K562 (cell line): Measurements from ENCODE around the gene SLCO2B1. TPM values are rescaled to one million over a fixed set of nuclear protein-coding genes. Genes with fewer than 3 reads are reported as not detected.

Experiments
- ARID2 ChIP-seq: fragments of 450-650 bp; IDR thresholded peaks from 2 replicates; pipeline ENCODE4 v1.6.1; 2017; ENCODE audit warnings: antibody characterized with exemption, mild to moderate bottlenecking
- EHMT2 ChIP-seq: fragments of 450-650 bp; IDR thresholded peaks from 2 replicates; pipeline ENCODE4 v1.6.1; 2018; ENCODE audit warnings: antibody characterized with exemption
- GATAD2B ChIP-seq: fragments of 450-650 bp; IDR thresholded peaks from 2 replicates; pipeline ENCODE4 v1.6.1; 2017; ENCODE audit warnings: mild to moderate bottlenecking, borderline replicate concordance
- HDAC1 ChIP-seq, 2 experiments: fragments of 450-650 bp; IDR thresholded peaks; 2 replicates each; pipeline ENCODE4 v1.6.1; 2016 to 2017; ENCODE audit warnings: inconsistent platforms in 1 of 2, mild to moderate bottlenecking in 1 of 2, moderate library complexity in 1 of 2
- KLF1 ChIP-seq: fragments of 450-650 bp; IDR thresholded peaks from 2 replicates; pipeline ENCODE4 v1.6.1; 2016; ENCODE audit warnings: missing genetic modification characterization, missing compliant biosample characterization
- STAT5A ChIP-seq: IDR thresholded peaks from 2 replicates; pipeline ENCODE4 v1.6.1; 2012; ENCODE audit warnings: low read length, inconsistent platforms, borderline replicate concordance
- TEAD1 ChIP-seq, 2 experiments: fragments of 450-650 bp in 1 of 2; sonication (generic) in 1 of 2; formaldehyde crosslinking; IDR thresholded peaks; 2 replicates each; pipeline versions ENCODE4 v1.4.0 to v1.8.0; 2020 to 2022; ENCODE audit warnings: mild to moderate bottlenecking in 2 of 2, missing genetic modification reagents in 1 of 2
- YBX1 ChIP-seq: fragments of 450-650 bp; IDR thresholded peaks from 2 replicates; pipeline ENCODE4 v1.7.1; 2016; ENCODE audit warnings: mild to moderate bottlenecking
- ZNF224 ChIP-seq: sonication (generic); formaldehyde crosslinking; IDR thresholded peaks from 2 replicates; pipeline ENCODE4 v1.8.0; 2022; ENCODE audit warnings: mild to moderate bottlenecking, missing genetic modification reagents
- ZNF785 ChIP-seq: fragments of 250-450 bp; sonication (Bioruptor Pico); IDR thresholded peaks from 2 replicates; pipeline ENCODE4 v1.4.0; 2020; ENCODE audit warnings: mild to moderate bottlenecking
- ZNF830 ChIP-seq: fragments of 250-450 bp; sonication (Bioruptor Pico); IDR thresholded peaks from 2 replicates; pipeline ENCODE4 v1.5.0; 2021; ENCODE audit warnings: mild to moderate bottlenecking
- polyA plus RNA-seq, 8 experiments: library from polyadenylated mRNA; depleted of rRNA in 4 of 8; stranded (reverse) in 5 of 8; unstranded in 3 of 8; fragments of >200 nt; fragmentation: Nextera tagmentation in 2 of 8; fragmentation: Illumina TruSeq in 1 of 8; extraction: Ambion mirVana in 2 of 8; extraction: Trizol in 1 of 8; gene quantifications; 2 replicates each; pipeline versions ENCODE4 v1.2.1 to v1.2.3, GENCODE V29; 2011 to 2014; ENCODE audit warnings: inconsistent platforms in 1 of 8, missing spikeins in 1 of 8
- total RNA-seq, 7 experiments: library from RNA; depleted of rRNA in 6 of 7; stranded (reverse); fragments of >200 nt in 6 of 7; fragmentation: Illumina TruSeq in 2 of 7; extraction: Trizol in 2 of 7; gene quantifications; 2 replicates each; pipeline versions ENCODE4 v1.2.1 to v1.2.3, GENCODE V29; 2011 to 2021; ENCODE audit warnings: low replicate concordance in 1 of 7
- TF ChIP-seq, protein P1 (sequence below), 2 experiments: fragments of 150-350 bp in 1 of 2; IDR thresholded peaks; 2 replicates each; pipeline ENCODE4 v1.6.1; 2012 to 2016; ENCODE audit warnings: low read depth in 2 of 2, low read length in 2 of 2, mild to moderate bottlenecking in 1 of 2, moderate library complexity in 1 of 2
- TF ChIP-seq, protein P2 (sequence below): IDR thresholded peaks from 3 replicates; pipeline ENCODE4 v1.6.1; 2011; ENCODE audit warnings: borderline replicate concordance, mild to moderate bottlenecking, moderate library complexity; ENCODE audit not compliant: insufficient read length; ENCODE audit errors: extremely low read depth
- TF ChIP-seq, protein P3 (sequence below), 3 experiments: fragments of 200-800 bp in 1 of 3; sonication (Bioruptor generic) in 1 of 3; sonication (generic) in 1 of 3; formaldehyde crosslinking in 1 of 3; IDR thresholded peaks; 2 replicates each; pipeline versions ENCODE4 v1.6.1 to v1.8.0; 2016 to 2022; ENCODE audit warnings: mild to moderate bottlenecking in 2 of 3, missing compliant biosample characterization in 2 of 3, missing genetic modification characterization in 2 of 3, missing genetic modification reagents in 1 of 3
- TF ChIP-seq, protein P4 (sequence below): fragments of 250-450 bp; sonication (Bioruptor Pico); IDR thresholded peaks from 2 replicates; pipeline ENCODE4 v1.6.1; 2021; ENCODE audit warnings: mild to moderate bottlenecking
- TF ChIP-seq, protein P5 (sequence below): fragments of 450-650 bp; IDR thresholded peaks from one replicate; pipeline ENCODE4 v1.6.1; 2018; ENCODE audit warnings: mild to moderate bottlenecking, moderate library complexity; ENCODE audit not compliant: partially characterized antibody
- TF ChIP-seq, protein P6 (sequence below): fragments of 450-650 bp; formaldehyde crosslinking; IDR thresholded peaks from 2 replicates; pipeline ENCODE4 v1.4.0; 2022; ENCODE audit warnings: missing genetic modification characterization

The SLCO2B1 gene
- total and polyA plus RNA-seq, 9 of the 15 experiments (the other 6 are each of a cell fraction or from before 2014, with no cell fraction given): 0.70 to 14.7 (median 7.6) TPM

DNA sequence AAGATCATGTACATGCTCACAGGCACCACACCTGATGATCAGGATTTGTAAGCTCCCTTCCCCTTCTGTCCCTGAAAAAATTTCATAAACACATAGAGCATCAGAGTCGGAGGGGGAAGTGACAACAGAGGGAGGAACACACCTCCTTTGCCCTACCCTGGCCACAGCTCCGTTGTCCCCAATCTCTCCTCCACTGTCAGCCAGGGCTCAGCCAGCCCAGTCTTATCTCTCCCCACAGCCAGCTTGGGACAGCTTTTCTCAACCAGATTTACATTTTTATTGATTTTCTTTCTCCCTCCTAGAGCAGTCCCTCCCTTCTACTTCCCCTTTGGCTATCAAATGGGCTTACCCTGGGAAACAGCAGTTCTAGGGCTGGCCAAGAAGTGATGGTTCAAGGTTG, 57.5 kb downstream of the SLCO2B1 start (continued):
- TF ChIP-seq, protein P1, sequence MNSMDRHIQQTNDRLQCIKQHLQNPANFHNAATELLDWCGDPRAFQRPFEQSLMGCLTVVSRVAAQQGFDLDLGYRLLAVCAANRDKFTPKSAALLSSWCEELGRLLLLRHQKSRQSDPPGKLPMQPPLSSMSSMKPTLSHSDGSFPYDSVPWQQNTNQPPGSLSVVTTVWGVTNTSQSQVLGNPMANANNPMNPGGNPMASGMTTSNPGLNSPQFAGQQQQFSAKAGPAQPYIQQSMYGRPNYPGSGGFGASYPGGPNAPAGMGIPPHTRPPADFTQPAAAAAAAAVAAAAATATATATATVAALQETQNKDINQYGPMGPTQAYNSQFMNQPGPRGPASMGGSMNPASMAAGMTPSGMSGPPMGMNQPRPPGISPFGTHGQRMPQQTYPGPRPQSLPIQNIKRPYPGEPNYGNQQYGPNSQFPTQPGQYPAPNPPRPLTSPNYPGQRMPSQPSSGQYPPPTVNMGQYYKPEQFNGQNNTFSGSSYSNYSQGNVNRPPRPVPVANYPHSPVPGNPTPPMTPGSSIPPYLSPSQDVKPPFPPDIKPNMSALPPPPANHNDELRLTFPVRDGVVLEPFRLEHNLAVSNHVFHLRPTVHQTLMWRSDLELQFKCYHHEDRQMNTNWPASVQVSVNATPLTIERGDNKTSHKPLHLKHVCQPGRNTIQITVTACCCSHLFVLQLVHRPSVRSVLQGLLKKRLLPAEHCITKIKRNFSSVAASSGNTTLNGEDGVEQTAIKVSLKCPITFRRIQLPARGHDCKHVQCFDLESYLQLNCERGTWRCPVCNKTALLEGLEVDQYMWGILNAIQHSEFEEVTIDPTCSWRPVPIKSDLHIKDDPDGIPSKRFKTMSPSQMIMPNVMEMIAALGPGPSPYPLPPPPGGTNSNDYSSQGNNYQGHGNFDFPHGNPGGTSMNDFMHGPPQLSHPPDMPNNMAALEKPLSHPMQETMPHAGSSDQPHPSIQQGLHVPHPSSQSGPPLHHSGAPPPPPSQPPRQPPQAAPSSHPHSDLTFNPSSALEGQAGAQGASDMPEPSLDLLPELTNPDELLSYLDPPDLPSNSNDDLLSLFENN (IDR thresholded peaks at IDR 0.05; ENCODE audit: low read depth in 2 of 2, low read length in 2 of 2): peak in 1 of 2 experiments; percentile 89; a peak in 2 of 4 replicates
- peak in 1 of 2 experiments; percentile 97; a peak in 2 of 4 replicates for TF ChIP-seq HDAC1 (IDR thresholded peaks at IDR 0.05)
- TF ChIP-seq GATAD2B: no peak
- no peak for TF ChIP-seq ARID2
- TF ChIP-seq ZNF785 (CRISPR knock-in tag): no peak
- no peak for TF ChIP-seq YBX1
- TF ChIP-seq, protein P2, sequence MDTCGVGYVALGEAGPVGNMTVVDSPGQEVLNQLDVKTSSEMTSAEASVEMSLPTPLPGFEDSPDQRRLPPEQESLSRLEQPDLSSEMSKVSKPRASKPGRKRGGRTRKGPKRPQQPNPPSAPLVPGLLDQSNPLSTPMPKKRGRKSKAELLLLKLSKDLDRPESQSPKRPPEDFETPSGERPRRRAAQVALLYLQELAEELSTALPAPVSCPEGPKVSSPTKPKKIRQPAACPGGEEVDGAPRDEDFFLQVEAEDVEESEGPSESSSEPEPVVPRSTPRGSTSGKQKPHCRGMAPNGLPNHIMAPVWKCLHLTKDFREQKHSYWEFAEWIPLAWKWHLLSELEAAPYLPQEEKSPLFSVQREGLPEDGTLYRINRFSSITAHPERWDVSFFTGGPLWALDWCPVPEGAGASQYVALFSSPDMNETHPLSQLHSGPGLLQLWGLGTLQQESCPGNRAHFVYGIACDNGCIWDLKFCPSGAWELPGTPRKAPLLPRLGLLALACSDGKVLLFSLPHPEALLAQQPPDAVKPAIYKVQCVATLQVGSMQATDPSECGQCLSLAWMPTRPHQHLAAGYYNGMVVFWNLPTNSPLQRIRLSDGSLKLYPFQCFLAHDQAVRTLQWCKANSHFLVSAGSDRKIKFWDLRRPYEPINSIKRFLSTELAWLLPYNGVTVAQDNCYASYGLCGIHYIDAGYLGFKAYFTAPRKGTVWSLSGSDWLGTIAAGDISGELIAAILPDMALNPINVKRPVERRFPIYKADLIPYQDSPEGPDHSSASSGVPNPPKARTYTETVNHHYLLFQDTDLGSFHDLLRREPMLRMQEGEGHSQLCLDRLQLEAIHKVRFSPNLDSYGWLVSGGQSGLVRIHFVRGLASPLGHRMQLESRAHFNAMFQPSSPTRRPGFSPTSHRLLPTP: no peak
- TF ChIP-seq KLF1 (tag): no peak
- TF ChIP-seq, protein P3, sequence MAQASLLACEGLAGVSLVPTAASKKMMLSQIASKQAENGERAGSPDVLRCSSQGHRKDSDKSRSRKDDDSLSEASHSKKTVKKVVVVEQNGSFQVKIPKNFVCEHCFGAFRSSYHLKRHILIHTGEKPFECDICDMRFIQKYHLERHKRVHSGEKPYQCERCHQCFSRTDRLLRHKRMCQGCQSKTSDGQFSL (CRISPR knock-in tag; IDR thresholded peaks at IDR 0.05): no peak
- TF ChIP-seq, protein P3 (tag; IDR thresholded peaks at IDR 0.05): no peak
- no peak for TF ChIP-seq ZNF224 (CRISPR knock-in tag)
- TF ChIP-seq EHMT2: no peak
- TF ChIP-seq, protein P4, sequence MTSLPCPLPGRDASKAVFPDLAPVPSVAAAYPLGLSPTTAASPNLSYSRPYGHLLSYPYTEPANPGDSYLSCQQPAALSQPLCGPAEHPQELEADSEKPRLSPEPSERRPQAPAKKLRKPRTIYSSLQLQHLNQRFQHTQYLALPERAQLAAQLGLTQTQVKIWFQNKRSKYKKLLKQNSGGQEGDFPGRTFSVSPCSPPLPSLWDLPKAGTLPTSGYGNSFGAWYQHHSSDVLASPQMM: no peak
- TF ChIP-seq, protein P5, sequence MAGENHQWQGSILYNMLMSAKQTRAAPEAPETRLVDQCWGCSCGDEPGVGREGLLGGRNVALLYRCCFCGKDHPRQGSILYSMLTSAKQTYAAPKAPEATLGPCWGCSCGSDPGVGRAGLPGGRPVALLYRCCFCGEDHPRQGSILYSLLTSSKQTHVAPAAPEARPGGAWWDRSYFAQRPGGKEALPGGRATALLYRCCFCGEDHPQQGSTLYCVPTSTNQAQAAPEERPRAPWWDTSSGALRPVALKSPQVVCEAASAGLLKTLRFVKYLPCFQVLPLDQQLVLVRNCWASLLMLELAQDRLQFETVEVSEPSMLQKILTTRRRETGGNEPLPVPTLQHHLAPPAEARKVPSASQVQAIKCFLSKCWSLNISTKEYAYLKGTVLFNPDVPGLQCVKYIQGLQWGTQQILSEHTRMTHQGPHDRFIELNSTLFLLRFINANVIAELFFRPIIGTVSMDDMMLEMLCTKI: no peak
- TF ChIP-seq, protein P6, sequence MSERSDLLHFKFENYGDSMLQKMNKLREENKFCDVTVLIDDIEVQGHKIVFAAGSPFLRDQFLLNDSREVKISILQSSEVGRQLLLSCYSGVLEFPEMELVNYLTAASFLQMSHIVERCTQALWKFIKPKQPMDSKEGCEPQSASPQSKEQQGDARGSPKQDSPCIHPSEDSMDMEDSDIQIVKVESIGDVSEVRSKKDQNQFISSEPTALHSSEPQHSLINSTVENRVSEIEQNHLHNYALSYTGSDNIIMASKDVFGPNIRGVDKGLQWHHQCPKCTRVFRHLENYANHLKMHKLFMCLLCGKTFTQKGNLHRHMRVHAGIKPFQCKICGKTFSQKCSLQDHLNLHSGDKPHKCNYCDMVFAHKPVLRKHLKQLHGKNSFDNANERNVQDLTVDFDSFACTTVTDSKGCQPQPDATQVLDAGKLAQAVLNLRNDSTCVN (CRISPR knock-in tag): no peak
- TF ChIP-seq TEAD1 (CRISPR knock-in tag; IDR thresholded peaks at IDR 0.05): no peak
- peak; percentile 69; the same call in 1 of the 2 replicates for TF ChIP-seq STAT5A
- TF ChIP-seq ZNF830 (CRISPR knock-in tag): no peak
